HFF-Myc (cell line): ENCODE measurements around the gene SLC35E3.

Source experiments
- DNase-seq: peaks from one replicate; pipeline ENCODE4 v3.0.0-alpha.2; 2011; ENCODE audit warnings: low read depth; ENCODE audit errors: extremely low read depth
- H3K4me3 ChIP-seq: replicated peaks from 2 replicates; pipeline ENCODE4 v1.5.1; 2011; ENCODE audit warnings: low read depth, mild to moderate bottlenecking, control low read depth, low read length
- TF ChIP-seq, protein P1 (sequence below): IDR thresholded peaks from 2 replicates; pipeline ENCODE4 v1.5.1; 2012; ENCODE audit warnings: mild to moderate bottlenecking, low read depth, low read length, control low read depth; ENCODE audit errors: missing control alignments

SLC35E3 gene

DNA sequence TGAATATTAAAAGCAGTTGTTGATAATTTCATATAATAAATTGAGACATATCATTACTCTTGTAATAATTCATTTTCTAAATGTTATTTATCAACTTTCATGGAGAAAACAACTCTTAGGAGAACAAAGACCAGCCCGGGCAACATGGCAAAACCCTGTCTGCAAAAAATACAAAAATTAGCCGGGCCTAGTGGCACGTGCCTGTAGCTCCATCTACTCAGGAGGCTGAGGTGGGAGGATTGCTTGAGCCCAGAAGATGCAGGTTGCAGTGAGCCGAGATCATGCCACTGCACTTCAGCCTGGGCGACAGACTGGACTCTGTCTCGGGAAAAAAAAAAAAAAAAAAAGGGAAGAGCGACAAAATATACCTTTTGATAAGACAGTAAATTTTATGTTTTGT, 21.2 kb downstream of the SLC35E3 start:
- TF ChIP-seq, protein P1, sequence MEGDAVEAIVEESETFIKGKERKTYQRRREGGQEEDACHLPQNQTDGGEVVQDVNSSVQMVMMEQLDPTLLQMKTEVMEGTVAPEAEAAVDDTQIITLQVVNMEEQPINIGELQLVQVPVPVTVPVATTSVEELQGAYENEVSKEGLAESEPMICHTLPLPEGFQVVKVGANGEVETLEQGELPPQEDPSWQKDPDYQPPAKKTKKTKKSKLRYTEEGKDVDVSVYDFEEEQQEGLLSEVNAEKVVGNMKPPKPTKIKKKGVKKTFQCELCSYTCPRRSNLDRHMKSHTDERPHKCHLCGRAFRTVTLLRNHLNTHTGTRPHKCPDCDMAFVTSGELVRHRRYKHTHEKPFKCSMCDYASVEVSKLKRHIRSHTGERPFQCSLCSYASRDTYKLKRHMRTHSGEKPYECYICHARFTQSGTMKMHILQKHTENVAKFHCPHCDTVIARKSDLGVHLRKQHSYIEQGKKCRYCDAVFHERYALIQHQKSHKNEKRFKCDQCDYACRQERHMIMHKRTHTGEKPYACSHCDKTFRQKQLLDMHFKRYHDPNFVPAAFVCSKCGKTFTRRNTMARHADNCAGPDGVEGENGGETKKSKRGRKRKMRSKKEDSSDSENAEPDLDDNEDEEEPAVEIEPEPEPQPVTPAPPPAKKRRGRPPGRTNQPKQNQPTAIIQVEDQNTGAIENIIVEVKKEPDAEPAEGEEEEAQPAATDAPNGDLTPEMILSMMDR = no peak
- DNase-seq = no peak

DNA sequence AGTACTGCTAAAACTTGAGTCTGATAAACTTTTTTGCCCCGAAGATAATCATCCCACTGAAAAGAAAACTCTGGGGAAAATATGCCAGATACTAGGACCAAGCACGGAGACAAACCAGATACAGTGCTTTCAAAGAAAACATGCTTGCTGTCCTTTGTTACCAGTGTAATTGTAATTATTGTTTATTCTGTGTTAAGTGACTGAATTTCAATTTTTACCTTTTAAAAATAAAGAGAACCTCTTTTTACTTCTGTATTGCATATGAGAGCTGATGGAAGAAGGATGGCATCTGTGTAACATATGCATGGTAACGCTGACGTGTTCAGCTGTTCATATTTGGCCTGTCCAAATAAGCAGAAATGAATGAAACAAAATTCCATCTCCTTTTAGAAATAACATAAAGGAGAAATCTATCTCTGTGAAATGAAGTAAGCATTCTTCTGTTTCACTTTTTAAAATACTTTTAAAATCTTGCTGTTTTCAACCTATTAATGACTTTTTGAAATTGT, 22.5 kb downstream of the SLC35E3 start:
- H3K4me3 ChIP-seq = no peak overlapping the region
- TF ChIP-seq, protein P1 = no peak
- no peak for DNase-seq

More for the DNA sequence above, 21.2 kb downstream of the SLC35E3 start:
- H3K4me3 ChIP-seq = no peak overlapping the region

DNA sequence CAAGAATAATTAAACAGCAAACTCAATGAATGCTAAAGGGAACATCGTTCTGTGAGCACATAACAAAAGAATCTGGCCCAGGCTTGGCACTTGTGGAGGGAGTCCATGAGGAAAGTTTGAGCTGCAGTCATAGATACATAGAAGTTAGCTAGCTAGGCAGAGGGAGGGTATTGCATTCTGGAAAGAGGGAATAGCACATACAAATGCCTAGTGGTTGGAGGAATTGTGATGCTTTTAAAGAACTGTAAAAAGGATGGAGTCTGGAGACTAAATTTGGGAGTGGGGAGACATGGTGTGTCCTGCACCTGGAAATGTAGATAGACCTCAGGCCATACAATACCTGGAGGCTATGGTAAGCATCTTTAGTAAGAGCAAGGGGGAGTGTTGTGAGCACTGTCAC, 24.0 kb downstream of the SLC35E3 start:
- H3K4me3 ChIP-seq = no peak overlapping the region
- no peak for DNase-seq
- TF ChIP-seq, protein P1 = no peak

DNA sequence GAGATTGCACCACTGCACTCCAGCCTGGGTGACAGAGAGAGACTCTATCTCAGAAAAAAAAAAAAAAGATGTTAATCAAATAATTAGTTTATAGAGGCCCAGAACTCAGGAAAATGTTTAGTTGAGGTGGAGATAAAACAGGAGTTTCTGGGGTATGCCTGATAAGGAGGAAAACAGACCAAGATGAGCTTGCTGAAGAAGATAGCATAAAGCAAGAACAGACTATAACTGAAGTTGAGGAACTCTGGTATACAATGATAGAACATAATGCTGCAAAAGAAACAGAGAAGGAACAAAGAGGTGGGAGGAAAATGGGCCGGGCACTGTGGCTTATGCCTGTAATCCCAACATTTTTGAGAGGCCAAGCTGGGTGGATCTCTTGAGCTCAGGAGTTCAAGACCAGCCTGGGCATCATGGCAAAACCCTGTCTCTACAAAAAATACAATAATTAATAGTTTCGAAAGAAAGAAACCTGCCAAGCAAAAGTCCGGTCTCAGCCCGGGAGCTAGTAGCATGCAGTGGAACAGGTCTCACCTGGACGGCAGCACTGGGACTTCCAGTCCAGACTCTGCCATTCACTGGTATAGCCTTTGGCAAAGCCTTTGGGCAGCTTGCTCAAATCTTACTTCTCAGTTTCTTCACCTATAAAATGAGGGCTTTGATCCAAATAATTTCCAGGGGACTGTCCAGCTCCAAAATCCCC, 25.4 kb downstream of the SLC35E3 start:
- no peak overlapping the region for H3K4me3 ChIP-seq
- TF ChIP-seq, protein P1 = no peak
- DNase-seq = no peak

DNA sequence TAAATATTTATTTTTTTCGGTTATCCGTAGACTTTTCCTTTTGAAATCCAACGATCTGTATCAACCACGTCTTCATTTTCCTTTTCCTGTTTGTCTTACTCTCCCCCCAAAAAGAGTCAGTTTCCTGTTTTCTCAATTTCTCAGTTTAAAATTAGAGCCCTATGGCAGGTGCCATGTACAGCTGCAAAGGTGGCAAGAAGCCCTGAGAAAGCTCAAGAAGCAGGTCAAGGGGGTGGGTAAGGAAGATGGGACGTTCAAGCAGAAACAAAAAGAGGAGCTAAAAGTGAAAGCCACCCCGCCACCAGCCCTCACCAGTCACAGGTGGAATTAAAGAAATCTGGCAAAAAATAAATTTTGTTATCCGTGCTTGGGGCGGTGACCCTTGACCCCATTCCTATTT, 26.7 kb downstream of the SLC35E3 start:
- DNase-seq = no peak
- TF ChIP-seq, protein P1 = no peak
- no peak overlapping the region for H3K4me3 ChIP-seq

DNA sequence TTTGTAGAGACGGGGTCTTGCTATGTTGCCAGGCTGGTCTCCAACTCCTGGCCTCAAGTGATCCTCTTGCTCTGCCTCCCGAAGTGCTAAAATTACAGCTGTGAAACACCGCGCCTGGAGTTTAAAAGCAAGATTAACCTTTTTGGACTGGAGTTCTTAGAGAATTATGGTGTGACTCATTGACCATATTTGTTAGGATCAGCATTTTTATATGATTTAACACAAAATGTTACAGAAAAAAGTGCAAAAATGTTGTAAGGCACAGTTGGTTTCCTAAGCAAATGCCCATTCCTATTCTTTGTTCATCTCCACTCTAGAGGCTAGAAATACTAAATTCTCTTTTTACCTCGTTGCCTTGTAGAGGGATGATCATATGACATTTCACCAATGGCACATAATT, 27.6 kb downstream of the SLC35E3 start:
- DNase-seq = no peak
- TF ChIP-seq, protein P1 = no peak
- H3K4me3 ChIP-seq = no peak overlapping the region
